Heart left ventricle (tissue), 16 donors: Measurements from ENCODE around the gene KCNK6. TPM values are rescaled to one million over a fixed set of nuclear protein-coding genes. Genes with fewer than 3 reads are reported as not detected.

Experiments used
- ATAC-seq, 4 donors: fragments of 200-7000 bp; cut with Tn5 transposase; one replicate each; pipeline ENCODE4 v1.9.1; 2020 to 2022; ENCODE audit warnings: moderate library complexity in 4 of 4, mild to moderate bottlenecking in 3 of 4, moderate number of reproducible peaks in 1 of 4
- DNase-seq, 5 donors: peaks; one replicate each; pipeline ENCODE4 v3.0.0-alpha.2; 2020
- H3K27ac ChIP-seq, 12 donors: fragments of 200-600 bp; sonication (generic) in 4 of 12; one replicate each; pipeline versions ENCODE4 v1.5.0 to v1.8.0; 2016 to 2022; ENCODE audit warnings: mild to moderate bottlenecking in 2 of 12
- H3K27me3 ChIP-seq, 9 donors: fragments of 200-600 bp; sonication (generic) in 2 of 9; one replicate each; pipeline versions ENCODE4 v1.5.1 to v1.8.0; 2016 to 2022; ENCODE audit warnings: mild to moderate bottlenecking in 3 of 9
- H3K36me3 ChIP-seq, 9 donors: fragments of 200-600 bp; sonication (generic) in 2 of 9; one replicate each; pipeline versions ENCODE4 v1.5.0 to v1.8.0; 2018 to 2022; ENCODE audit warnings: mild to moderate bottlenecking in 2 of 9
- H3K4me1 ChIP-seq, 12 donors: fragments of 200-600 bp; sonication (generic) in 4 of 12; one replicate each; pipeline versions ENCODE4 v1.5.0 to v1.8.0; 2016 to 2022; ENCODE audit warnings: mild to moderate bottlenecking in 3 of 12
- H3K4me3 ChIP-seq, 12 donors: fragments of 200-600 bp; sonication (generic) in 4 of 12; one replicate each; pipeline versions ENCODE4 v1.5.0 to v1.8.0; 2017 to 2022; ENCODE audit warnings: mild to moderate bottlenecking in 9 of 12, moderate library complexity in 4 of 12
- H3K9me3 ChIP-seq, 12 donors: fragments of 200-600 bp; sonication (generic) in 4 of 12; one replicate each; pipeline versions ENCODE4 v1.5.0 to v1.8.0; 2016 to 2022; ENCODE audit warnings: mild to moderate bottlenecking in 1 of 12
- CTCF ChIP-seq, 12 donors: fragments of 200-600 bp; sonication (generic) in 4 of 12; IDR thresholded peaks; one replicate each; pipeline versions ENCODE4 v1.5.0 to v1.8.0; 2018 to 2022; ENCODE audit warnings: antibody characterized with exemption in 12 of 12, mild to moderate bottlenecking in 5 of 12
- POLR2A ChIP-seq, 2 donors: fragments of 450-650 bp; IDR thresholded peaks; one replicate each; pipeline ENCODE4 v1.6.1; 2017; ENCODE audit warnings: antibody characterized with exemption in 2 of 2, mild to moderate bottlenecking in 2 of 2, moderate library complexity in 2 of 2
- WGBS, 4 donors: extraction: QIAGEN DNeasy Blood & Tissue Kit in 2 of 4; methylation state at CpG; one replicate each; pipeline versions ENCODE4 v1.1.5 to v1.1.7; 2013 to 2018; 5-methylcytosine and 5-hydroxymethylcytosine counted together
- intact Hi-C, 10 donors: fragments of 100-400 bp; cut with DNase I; formaldehyde crosslinking; loops; one replicate each; pipeline versions ENCODE4 v1.11.1 to v1.14.2; 2022
- polyA plus RNA-seq, 2 donors: library from polyadenylated mRNA; stranded (reverse); fragments of 200-250 nt; gene quantifications; one replicate each; pipeline ENCODE4 v1.2.3, GENCODE V29; 2013
- total RNA-seq, 9 donors: library from RNA; depleted of rRNA in 2 of 9; stranded (reverse); fragments of >200 nt in 2 of 9; fragmentation: NEBNext Ultra II Directional in 3 of 9; extraction: Animal tissue kit (Norgen Biotek cat#: 25700) in 3 of 9; gene quantifications; one replicate each; pipeline versions ENCODE4 v1.1.0 to v1.2.4, GENCODE V29; 2016 to 2023
- donor health status: ischemic (EF 13 %, LVEDD 7.1; RV severe dilation, severe dysfunction).
- donor health status: healthy with polysubstance abuse.
- donor health status: DM: no; HTN: yes; CAD: no.
- donor health status: DM: no; HTN: no; CAD: no.
- donor health status: ischemic (EF 25% LVEDD 6.9; RV normal size, moderate dysfunction).
- donor health status: ischemic (EF 25% LVEDD 5.7; RV mildly dilated, moderate dysfunction).
- donor health status: healthy.
- donor health status: DM: yes; HTN: yes; CAD: no.
- donor health status: ischemic (EF 35%, LVEDD 5.7; RV mildly dilated, moderate dysfunction).
- donor health status: nonischemic (EF 11% LVEDD 7.7; RV severe dilation, severe dysfunction).
- donor health status: DM: yes; HTN: yes; CAD: no.
- donor health status: PGD.
- donor health status: ischemic (EF 29% LVEDD 5.4; RV normal size, mild dysfunction).
- donor health status: nonischemic (EF 23%, LVEDD 6.1; RV moderate dilation, normal function).

KCNK6 gene
- total and polyA plus RNA-seq, 11 donors = 3.1 to 23.6 (median 6.7) TPM

GRCh38 chr19:38308006-38308766 lies 11.5 kb upstream of the KCNK6 start:
- Histone ChIP-seq H3K4me3 (no peak overlapping the region), H3K27ac (no peak overlapping the region), H3K9me3 (no peaks in the 10 kb centered on the region), H3K4me1 (peaks cover 0 to 7% (median 0%) of the 10 kb centered on the region in 12 donors), H3K27me3 (no peaks in the 10 kb centered on the region), H3K36me3 (peaks cover 0 to 48% (median 29%) of the 10 kb centered on the region in 9 donors)
- ATAC-seq = no peak
- no peak for DNase-seq
- intact Hi-C loops = no loop called here
- TF ChIP-seq CTCF (IDR thresholded peaks at IDR 0.05) = no peak
- no peak for TF ChIP-seq POLR2A (IDR thresholded peaks at IDR 0.05)
- 91 to 94% (median 92%) methylated on average over 12 of the region's 12 CpGs for WGBS, 4 donors

- Histone ChIP-seq H3K27me3 (no peaks in the 10 kb centered on the region), H3K27ac (no peak overlapping the region), H3K4me3 (no peak overlapping the region), H3K36me3 (peaks cover 0 to 48% (median 29%) of the 10 kb centered on the region in 9 donors), H3K4me1 (peaks cover 0 to 12% (median 0%) of the 10 kb centered on the region in 12 donors), H3K9me3 (no peaks in the 10 kb centered on the region)
- DNase-seq (no peak), ATAC-seq (no peak)
- WGBS, 4 donors = 91 to 94% (median 92%) methylated on average over 22 to 24 of the region's 24 CpGs
- TF ChIP-seq CTCF (IDR thresholded peaks at IDR 0.05) = no peak
- TF ChIP-seq POLR2A (IDR thresholded peaks at IDR 0.05) = no peak
- intact Hi-C loops = no loop called here
Observed at GRCh38 chr19:38308926-38309614, 10.6 kb upstream of the KCNK6 start.

- DNase-seq (no peak), ATAC-seq (no peak)
- Histone ChIP-seq H3K4me3 (no peak overlapping the region), H3K27me3 (no peaks in the 10 kb centered on the region), H3K27ac (no peak overlapping the region), H3K4me1 (peaks cover 0 to 19% (median 0%) of the 10 kb centered on the region in 12 donors), H3K9me3 (no peaks in the 10 kb centered on the region), H3K36me3 (peaks cover 0 to 45% (median 29%) of the 10 kb centered on the region in 9 donors)
- TF ChIP-seq CTCF (IDR thresholded peaks at IDR 0.05) = no peak
- TF ChIP-seq POLR2A (IDR thresholded peaks at IDR 0.05) = no peak
- WGBS, 4 donors = 95 to 97% (median 96%) methylated on average over 3 of the region's 3 CpGs
- intact Hi-C loops = loop anchor here in 1 of 10 donors (5.0 kb wide), 1 partner anchor 32 kb away; no protein-coding TSS in a partner anchor
Observed at GRCh38 chr19:38309615-38310278, 9.9 kb upstream of the KCNK6 start.

GRCh38 chr19:38310279-38310670 lies 9.4 kb upstream of the KCNK6 start:
- 75 to 100% (median 98%) methylated on average over 2 of the region's 2 CpGs for WGBS, 4 donors
- no peak for DNase-seq
- no peak overlapping the region for H3K4me3 ChIP-seq
- peaks cover 0 to 41% (median 29%) of the 10 kb centered on the region in 9 donors for H3K36me3 ChIP-seq
- ATAC-seq = no peak
- H3K27ac ChIP-seq = no peak overlapping the region
- no peaks in the 10 kb centered on the region for H3K9me3 ChIP-seq
- H3K27me3 ChIP-seq = no peaks in the 10 kb centered on the region
- TF ChIP-seq POLR2A (IDR thresholded peaks at IDR 0.05) (no peak), CTCF (IDR thresholded peaks at IDR 0.05) (no peak)
- peaks cover 0 to 24% (median 4%) of the 10 kb centered on the region in 12 donors for H3K4me1 ChIP-seq
- intact Hi-C loops = loop anchor here in 1 of 10 donors (5.0 kb wide), 1 partner anchor 33 kb away; no protein-coding TSS in a partner anchor
